ENCODE measurements around the gene ATPAF1. TPM values are rescaled to one million over a fixed set of nuclear protein-coding genes. Genes with fewer than 3 reads are reported as not detected.

Gene ATPAF1
- total and polyA plus RNA-seq, 10 of the 15 experiments (the other 5 are each of a cell fraction or from before 2014, with no cell fraction given) = 15.2 to 93.5 (median 48.4) TPM

GRCh38 chr1:46650491-46650890 lies 17.7 kb downstream of the ATPAF1 start:
- in situ Hi-C loops (cut with MboI) (no loop called here), intact Hi-C loops (cut with micrococcal nuclease; ENCODE audit: unreplicated experiment) (no loop called here)
- H3K27ac ChIP-seq (ENCODE audit: control insufficient read depth, insufficient read depth) = no peak overlapping the region
- no peak overlapping the region for H3K4me3 ChIP-seq
- H3K9me3 ChIP-seq (replicated peaks; ENCODE audit: control insufficient read depth, insufficient read depth, low read length) = peaks cover 4% of the 10 kb centered on the region; the same call in 2 of the 3 replicates
- ChIA-PET SMC1A (ENCODE audit: uncharacterized antibody, unreplicated experiment) (no interaction called here), POLR2A (no interaction called here), RAD21 (ENCODE audit: unreplicated experiment) (no interaction called here), CTCF (no interaction called here)
- H3K36me3 ChIP-seq (ENCODE audit: control insufficient read depth in 2 of 2, insufficient read depth in 2 of 2, low read length in 1 of 2) = peaks cover 2 to 17% of the 10 kb centered on the region in 2 experiments
- no TSS peak for BruUV-seq (replicated peaks)
- no peaks in the 10 kb centered on the region for H3K79me2 ChIP-seq (ENCODE audit: control insufficient read depth, insufficient read depth, low read length)
- TF ChIP-seq TAF1 (IDR thresholded peaks at IDR 0.05; ENCODE audit: borderline replicate concordance, low read depth, low read length) = no peak
- TF ChIP-seq, protein P1, sequence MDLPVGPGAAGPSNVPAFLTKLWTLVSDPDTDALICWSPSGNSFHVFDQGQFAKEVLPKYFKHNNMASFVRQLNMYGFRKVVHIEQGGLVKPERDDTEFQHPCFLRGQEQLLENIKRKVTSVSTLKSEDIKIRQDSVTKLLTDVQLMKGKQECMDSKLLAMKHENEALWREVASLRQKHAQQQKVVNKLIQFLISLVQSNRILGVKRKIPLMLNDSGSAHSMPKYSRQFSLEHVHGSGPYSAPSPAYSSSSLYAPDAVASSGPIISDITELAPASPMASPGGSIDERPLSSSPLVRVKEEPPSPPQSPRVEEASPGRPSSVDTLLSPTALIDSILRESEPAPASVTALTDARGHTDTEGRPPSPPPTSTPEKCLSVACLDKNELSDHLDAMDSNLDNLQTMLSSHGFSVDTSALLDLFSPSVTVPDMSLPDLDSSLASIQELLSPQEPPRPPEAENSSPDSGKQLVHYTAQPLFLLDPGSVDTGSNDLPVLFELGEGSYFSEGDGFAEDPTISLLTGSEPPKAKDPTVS (IDR thresholded peaks at IDR 0.05; ENCODE audit: low read depth, low read length) = no peak
- no peak for TF ChIP-seq BCL11A (IDR thresholded peaks at IDR 0.05; ENCODE audit: low read depth, low read length)
- TF ChIP-seq NFXL1 (IDR thresholded peaks at IDR 0.05; ENCODE audit: borderline replicate concordance) = no peak
- no peak for TF ChIP-seq CHD1 (IDR thresholded peaks at IDR 0.05; ENCODE audit: low read depth, low read length)
- TF ChIP-seq RUNX3 (IDR thresholded peaks at IDR 0.05; ENCODE audit: low read length) = no peak
- no peak for TF ChIP-seq CREM (IDR thresholded peaks at IDR 0.05; ENCODE audit: low read depth)
- TF ChIP-seq FOXK2 (IDR thresholded peaks at IDR 0.05) = no peak
- no peak for TF ChIP-seq ZNF687 (IDR thresholded peaks at IDR 0.05)
- TF ChIP-seq SRF (IDR thresholded peaks at IDR 0.05; ENCODE audit: low read depth in 2 of 2, low read length in 2 of 2) = no peak
- no peak for TF ChIP-seq REST (IDR thresholded peaks at IDR 0.05; ENCODE audit: low read depth, low read length)
- no peak for TF ChIP-seq NBN (IDR thresholded peaks at IDR 0.05)
- no peak for TF ChIP-seq CBX3 (IDR thresholded peaks at IDR 0.05; ENCODE audit: borderline replicate concordance, low read depth)
- no peak for TF ChIP-seq WRNIP1 (IDR thresholded peaks at IDR 0.05; ENCODE audit: borderline replicate concordance, low read depth, low read length)
- TF ChIP-seq ZNF217 (IDR thresholded peaks at IDR 0.05) = no peak
- no peak for TF ChIP-seq CBX5 (IDR thresholded peaks at IDR 0.05; ENCODE audit: low read depth)
- ATAC-seq (no peak), FAIRE-seq (no peak), DNase-seq (ENCODE audit: low read depth, low spot score) (no peak)
- no peak overlapping the region for H2AFZ ChIP-seq (ENCODE audit: control insufficient read depth, low read depth, low read length)
- no peaks in the 10 kb centered on the region for H3K27me3 ChIP-seq (replicated peaks in 1 of 2; ENCODE audit: control insufficient read depth in 2 of 2, insufficient read depth in 2 of 2, low read length in 1 of 2)
- H4K20me1 ChIP-seq (ENCODE audit: control insufficient read depth, insufficient read depth) = no peaks in the 10 kb centered on the region
- H3K4me1 ChIP-seq (ENCODE audit: control insufficient read depth, insufficient read depth, low read length) = no peaks in the 10 kb centered on the region
- 94% methylated on average over 3 of the region's 3 CpGs for WGBS (ENCODE audit: insufficient coverage, insufficient replicate concordance, low lambda C conversion rate, missing lambda C conversion rate)
- H3K9ac ChIP-seq (ENCODE audit: control insufficient read depth, insufficient read depth, low read length) = no peak overlapping the region
- no peak overlapping the region for H3K4me2 ChIP-seq (ENCODE audit: control insufficient read depth, insufficient read depth)
